Caco-2 (cell line): Measurements from ENCODE around the gene APOBR. TPM values are rescaled to one million over a fixed set of nuclear protein-coding genes. Genes with fewer than 3 reads are reported as not detected.

Experiments
- BruUV-seq: library from RNA; stranded (reverse); fragments of 400-500 nt; replicated peaks from 2 replicates; lab custom pipeline; 2021; lab: Mats Ljungman, UMichigan
- CTCF ChIA-PET: fragments of 300-600 bp; sonication (Branson Sonifier 250); formaldehyde crosslinking; loops from one replicate; lab custom pipeline; 2022; ENCODE audit warnings: antibody characterized with exemption; lab: Charles Lee
- POLR2A ChIA-PET: fragments of 300-600 bp; sonication (Branson Sonifier 250); formaldehyde crosslinking; loops from one replicate; lab custom pipeline; 2022; ENCODE audit warnings: antibody characterized with exemption; lab: Charles Lee
- DNase-seq, 2 experiments: peaks; one replicate each; pipeline versions ENCODE4 v3.0.0 to v3.0.0-alpha.2; 2020 to 2022
- H3K27me3 ChIP-seq: replicated peaks from 2 replicates; pipeline ENCODE4 v1.6.0; 2011; ENCODE audit warnings: low read length; ENCODE audit not compliant: control insufficient read depth, insufficient read depth
- H3K36me3 ChIP-seq: 2 replicates; pipeline ENCODE4 v1.5.1; 2011; ENCODE audit warnings: low read length; ENCODE audit not compliant: control insufficient read depth, insufficient read depth
- H3K4me1 ChIP-seq: fragments of 250-450 bp; sonication (Bioruptor Pico); 2 replicates; pipeline ENCODE4 v1.5.1; 2020; ENCODE audit warnings: mild to moderate bottlenecking
- H3K4me3 ChIP-seq: 2 replicates; pipeline ENCODE4 v1.5.1; 2011; ENCODE audit warnings: low read depth, mild to moderate bottlenecking, control low read depth, low read length
- H3K9me3 ChIP-seq: fragments of 250-450 bp; sonication (Bioruptor Pico); 2 replicates; pipeline ENCODE4 v1.5.1; 2020; ENCODE audit warnings: mild to moderate bottlenecking, moderate library complexity
- H3K27ac Mint-ChIP-seq: one replicate; pipeline ENCODE4 v1.8.0; 2022; ENCODE audit warnings: mixed read lengths; ENCODE audit not compliant: unreplicated experiment
- H3K27me3 Mint-ChIP-seq: one replicate; pipeline ENCODE4 v1.8.0; 2022; ENCODE audit warnings: mixed read lengths; ENCODE audit not compliant: insufficient read depth, unreplicated experiment
- H3K36me3 Mint-ChIP-seq: one replicate; pipeline ENCODE4 v1.8.0; 2022; ENCODE audit warnings: mild to moderate bottlenecking, mixed read lengths; ENCODE audit not compliant: insufficient read depth, unreplicated experiment
- H3K4me1 Mint-ChIP-seq: one replicate; pipeline ENCODE4 v1.8.0; 2022; ENCODE audit warnings: low read depth, mixed read lengths; ENCODE audit not compliant: unreplicated experiment
- H3K4me3 Mint-ChIP-seq: one replicate; pipeline ENCODE4 v1.8.0; 2022; ENCODE audit warnings: mild to moderate bottlenecking, moderate library complexity, mixed read lengths; ENCODE audit not compliant: unreplicated experiment
- H3K9me3 Mint-ChIP-seq: one replicate; pipeline ENCODE4 v1.8.0; 2022; ENCODE audit warnings: mixed read lengths; ENCODE audit not compliant: unreplicated experiment
- intact Hi-C: fragments of 100-400 bp; cut with micrococcal nuclease; formaldehyde crosslinking; loops from one replicate; pipeline ENCODE4 v1.10.0; 2022; ENCODE audit not compliant: unreplicated experiment
- total RNA-seq: library from RNA; stranded (reverse); gene quantifications from 2 replicates; pipeline ENCODE4 v1.2.3, GENCODE V29; 2022
- TF ChIP-seq, protein P1 (sequence below), 2 experiments: fragments of 200-600 bp in 1 of 2; IDR thresholded peaks; 1 replicate in 1 of 2; 2 replicates in 1 of 2; pipeline versions ENCODE4 v1.5.1 to v1.8.0; 2011 to 2022; ENCODE audit warnings: antibody characterized with exemption in 1 of 2, control low read depth in 1 of 2, inconsistent platforms in 1 of 2, low read depth in 1 of 2, low read length in 1 of 2, mild to moderate bottlenecking in 1 of 2, moderate library complexity in 1 of 2; ENCODE audit not compliant: insufficient read depth in 1 of 2, severe bottlenecking in 1 of 2, unreplicated experiment in 1 of 2

Gene APOBR
- total RNA-seq, 1 experiment from 2014 or later, result 0.61 TPM

DNA sequence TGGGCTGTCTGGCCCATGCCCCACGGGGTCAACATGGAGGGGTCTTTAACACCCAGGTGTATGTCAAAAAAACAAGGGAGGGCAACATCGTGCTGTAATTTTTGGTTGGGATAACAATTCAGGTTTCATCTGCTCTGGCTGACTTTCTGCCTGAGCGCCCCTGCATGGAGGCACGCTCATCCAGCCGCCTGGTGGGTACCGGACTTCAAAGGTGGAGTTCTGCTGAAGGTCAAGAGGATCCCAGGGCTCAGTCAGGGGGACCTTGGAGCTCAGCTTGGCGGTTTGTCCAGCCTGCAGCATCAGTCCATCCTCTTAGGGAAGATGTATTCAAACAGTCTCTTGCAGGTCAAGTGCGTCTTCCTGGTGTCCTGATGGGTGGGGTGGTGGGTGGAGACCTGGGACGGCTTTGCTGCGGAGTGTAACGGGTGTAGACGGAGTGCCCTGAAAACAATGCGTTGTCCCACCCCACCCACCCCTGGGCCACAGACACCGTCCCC is 53.9 kb downstream of the APOBR start:
- no peaks in the 10 kb centered on the region for H3K27me3 ChIP-seq
- no peak overlapping the region for H3K4me3 ChIP-seq
- H3K4me1 ChIP-seq, result no peaks in the 10 kb centered on the region
- Mint-ChIP-seq H3K4me3 (no peak overlapping the region), H3K27me3 (no peaks in the 10 kb centered on the region), H3K27ac (no peak overlapping the region), H3K36me3 (no peaks in the 10 kb centered on the region), H3K4me1 (no peaks in the 10 kb centered on the region), H3K9me3 (no peaks in the 10 kb centered on the region)
- DNase-seq, result no peak
- ChIA-PET POLR2A (no interaction called here), CTCF (no interaction called here)
- no peaks in the 10 kb centered on the region for H3K36me3 ChIP-seq
- TF ChIP-seq, protein P1, sequence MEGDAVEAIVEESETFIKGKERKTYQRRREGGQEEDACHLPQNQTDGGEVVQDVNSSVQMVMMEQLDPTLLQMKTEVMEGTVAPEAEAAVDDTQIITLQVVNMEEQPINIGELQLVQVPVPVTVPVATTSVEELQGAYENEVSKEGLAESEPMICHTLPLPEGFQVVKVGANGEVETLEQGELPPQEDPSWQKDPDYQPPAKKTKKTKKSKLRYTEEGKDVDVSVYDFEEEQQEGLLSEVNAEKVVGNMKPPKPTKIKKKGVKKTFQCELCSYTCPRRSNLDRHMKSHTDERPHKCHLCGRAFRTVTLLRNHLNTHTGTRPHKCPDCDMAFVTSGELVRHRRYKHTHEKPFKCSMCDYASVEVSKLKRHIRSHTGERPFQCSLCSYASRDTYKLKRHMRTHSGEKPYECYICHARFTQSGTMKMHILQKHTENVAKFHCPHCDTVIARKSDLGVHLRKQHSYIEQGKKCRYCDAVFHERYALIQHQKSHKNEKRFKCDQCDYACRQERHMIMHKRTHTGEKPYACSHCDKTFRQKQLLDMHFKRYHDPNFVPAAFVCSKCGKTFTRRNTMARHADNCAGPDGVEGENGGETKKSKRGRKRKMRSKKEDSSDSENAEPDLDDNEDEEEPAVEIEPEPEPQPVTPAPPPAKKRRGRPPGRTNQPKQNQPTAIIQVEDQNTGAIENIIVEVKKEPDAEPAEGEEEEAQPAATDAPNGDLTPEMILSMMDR (IDR thresholded peaks at IDR 0.05; ENCODE audit: insufficient read depth in 1 of 2, low read depth in 1 of 2, low read length in 1 of 2, severe bottlenecking in 1 of 2, unreplicated experiment in 1 of 2), result no peak
- intact Hi-C loops, result loop anchor here (2.0 kb wide), 1 partner anchor 270 kb away; no protein-coding TSS in a partner anchor
- no peaks in the 10 kb centered on the region for H3K9me3 ChIP-seq
- no TSS peak for BruUV-seq

Other genes starting within 250 kb of the APOBR start
- 5.5 and 6.7 TPM in 2 replicates for gene SBK1, start 202.1 kb upstream of the APOBR start, total RNA-seq
- 1.4 and 1.9 TPM in 2 replicates for gene NPIPB6, start 131.1 kb upstream of the APOBR start, total RNA-seq
- 20.4 and 44.6 TPM in 2 replicates for gene EIF3CL, start 90.8 kb upstream of the APOBR start, total RNA-seq
- not detected in 2 replicates for gene NPIPB7, start 22.3 kb upstream of the APOBR start, total RNA-seq
- 41.0 and 42.2 TPM in 2 replicates for gene CLN3, start 2.6 kb upstream of the APOBR start, total RNA-seq
- 0.53 and 0.66 TPM in 2 replicates for gene IL27, start 12.2 kb downstream of the APOBR start, total RNA-seq
- 8.8 and 16.6 TPM in 2 replicates for gene NUPR1, start 44.3 kb downstream of the APOBR start, total RNA-seq
- 29.8 and 31.1 TPM in 2 replicates for gene SGF29, start 59.3 kb downstream of the APOBR start, total RNA-seq
- gene SULT1A2, start 102.4 kb downstream of the APOBR start, total RNA-seq, result 0.43 TPM in 1 of 2 replicates, not detected in the other
- gene SULT1A1, start 115.4 kb downstream of the APOBR start, total RNA-seq, result 8.9 and 9.1 TPM in 2 replicates
- 0.48 TPM in 1 of 2 replicates, not detected in the other for gene NPIPB8, start 143.4 kb downstream of the APOBR start, total RNA-seq
- gene EIF3C, start 216.8 kb downstream of the APOBR start, total RNA-seq, result 777 and 841 TPM in 2 replicates